Umbilical cord (tissue), 2 donors: ENCODE measurements around the gene NTM. TPM values are rescaled to one million over a fixed set of nuclear protein-coding genes. Genes with fewer than 3 reads are reported as not detected.
A peak's percentile ranks its signal among the peaks of the same experiment; 100 is the strongest.

Experiments
- DNase-seq: peaks from one replicate; pipeline ENCODE4 v3.0.0-alpha.2; 2015; ENCODE audit warnings: low spot score
- total RNA-seq: library from RNA; depleted of rRNA; stranded (reverse); fragments of >200 nt; gene quantifications from one replicate; pipeline ENCODE4 v1.2.3, GENCODE V29; 2014; ENCODE audit warnings: low replicate concordance; ENCODE audit not compliant: insufficient read depth

The NTM gene
- total RNA-seq, 1 donor from 2014 or later, result 8.9 TPM

- no peak for DNase-seq
Observed at GRCh38 chr11:132137981-132138313, 767.5 kb downstream of the NTM start.

DNA sequence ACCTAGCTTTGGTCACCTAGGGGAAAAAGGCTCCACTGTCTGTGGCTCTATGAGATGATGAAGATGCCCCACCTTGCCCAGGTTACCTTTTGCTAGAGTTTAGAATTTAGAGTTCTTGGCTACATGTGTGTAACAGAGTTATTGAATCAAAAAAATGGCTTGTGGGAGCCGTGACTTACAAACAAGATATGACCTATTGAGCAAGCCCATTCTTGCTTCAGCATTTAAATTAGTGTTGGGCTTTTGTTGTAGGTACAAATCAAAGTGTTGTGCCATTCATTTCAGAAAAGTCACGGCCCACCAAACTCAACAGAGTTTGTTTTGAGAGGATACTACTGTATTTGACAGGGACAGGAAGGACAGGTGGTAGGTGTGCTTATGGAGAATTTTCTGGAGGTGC lies 768.8 kb downstream of the NTM start:
- DNase-seq, result no peak

GRCh38 chr11:132140056-132140455 lies 769.6 kb downstream of the NTM start:
- DNase-seq, result no peak

GRCh38 chr11:132142121-132142520 lies 771.7 kb downstream of the NTM start:
- no peak for DNase-seq

GRCh38 chr11:132142554-132142953 lies 772.1 kb downstream of the NTM start:
- no peak for DNase-seq

DNA sequence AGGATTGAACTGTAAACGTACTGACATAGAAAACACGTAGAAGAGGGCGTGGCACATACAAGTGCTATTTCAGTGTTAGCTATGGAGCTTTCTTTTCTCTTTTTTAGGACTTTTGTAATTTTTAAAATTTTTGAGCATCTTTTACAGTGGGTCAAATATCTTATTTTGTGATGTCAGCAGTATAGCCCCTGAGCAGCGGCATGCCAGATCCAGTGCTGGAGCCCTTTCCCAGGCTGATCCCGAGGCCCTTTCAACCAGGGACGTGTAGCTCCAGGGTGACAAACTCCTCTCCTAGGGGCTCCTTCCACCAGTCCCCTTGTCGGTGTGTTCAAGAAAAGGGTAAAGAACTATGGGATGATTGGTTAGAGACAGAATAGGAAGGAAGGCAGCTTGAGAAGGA lies 777.0 kb downstream of the NTM start:
- no peak for DNase-seq

GRCh38 chr11:132154781-132155180 lies 784.4 kb downstream of the NTM start:
- no peak for DNase-seq

GRCh38 chr11:132158091-132158490 lies 787.7 kb downstream of the NTM start:
- no peak for DNase-seq

- DNase-seq, result no peak
Observed at GRCh38 chr11:132158696-132159095, 788.3 kb downstream of the NTM start.

GRCh38 chr11:132161403-132162078 lies 791.1 kb downstream of the NTM start:
- DNase-seq, result no peak

DNA sequence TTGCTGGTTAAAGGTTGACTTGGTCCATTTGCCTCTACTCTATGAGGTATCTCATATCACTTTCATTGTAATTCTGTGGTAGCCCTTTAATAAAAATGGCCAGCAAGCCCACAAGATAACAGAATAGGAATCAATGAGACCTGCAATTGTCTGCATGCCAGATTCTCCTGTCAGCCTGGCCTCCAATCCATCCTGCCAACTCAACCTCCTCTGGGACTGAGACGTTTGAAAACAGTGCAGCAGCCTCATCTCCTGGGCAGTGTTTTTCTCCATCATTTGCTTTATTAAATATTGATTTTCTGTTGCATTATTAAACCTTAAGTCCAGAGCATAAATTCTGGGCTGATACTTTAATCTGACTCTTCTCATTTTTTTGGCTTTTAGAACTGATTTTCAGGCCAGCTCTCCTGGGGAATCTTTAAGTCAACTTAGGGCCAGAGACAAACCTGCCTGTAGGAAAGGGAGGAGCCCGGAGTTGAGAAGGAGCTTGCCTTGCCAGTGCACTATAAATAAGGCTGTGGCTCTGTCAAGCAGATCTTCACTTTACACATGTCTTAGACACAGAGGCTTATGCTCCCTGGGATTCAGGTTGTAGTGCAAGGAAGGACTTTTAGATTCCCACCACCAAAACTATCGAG lies 798.0 kb downstream of the NTM start:
- DNase-seq, result no peak

DNA sequence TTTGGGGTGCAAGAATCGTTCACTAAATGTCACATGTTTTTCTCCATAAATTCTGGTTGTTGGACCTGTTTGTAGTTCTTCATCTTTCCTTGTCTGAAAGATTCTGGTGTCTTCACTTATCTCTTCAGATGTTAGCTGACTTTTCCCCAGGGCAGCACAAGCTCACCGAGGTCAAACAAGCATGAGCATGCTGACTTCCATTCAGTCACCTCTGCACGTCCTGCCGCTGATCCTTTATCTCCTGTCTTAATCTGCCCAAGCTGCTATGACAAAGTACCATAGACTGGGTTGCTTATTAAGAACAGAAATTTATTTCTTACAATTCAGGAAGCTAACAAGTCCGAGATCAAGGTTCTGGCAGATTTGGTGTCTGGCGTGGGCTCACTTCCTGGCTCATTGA lies 800.6 kb downstream of the NTM start:
- DNase-seq, result no peak

- no peak for DNase-seq
Observed at GRCh38 chr11:132174362-132175255, 804.2 kb downstream of the NTM start.

DNA sequence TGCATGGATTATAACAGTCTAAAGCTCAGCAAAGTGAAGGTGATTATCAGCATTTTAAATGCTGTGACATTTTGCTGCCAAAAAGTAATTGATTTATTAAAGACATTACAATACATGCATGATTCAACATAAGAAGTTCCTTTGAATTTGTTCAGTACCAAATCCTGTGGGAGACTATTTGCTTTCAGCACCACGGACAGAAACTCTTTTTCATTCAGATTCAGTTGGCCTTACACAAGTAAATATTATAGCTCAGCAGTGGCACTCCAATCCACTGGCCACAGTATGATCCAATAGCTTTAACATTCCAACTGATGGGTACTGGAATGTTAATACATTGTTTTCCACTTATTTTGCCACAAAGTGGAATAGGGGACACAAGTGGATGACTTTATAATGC lies 806.7 kb downstream of the NTM start:
- peak; percentile 66 for DNase-seq

DNA sequence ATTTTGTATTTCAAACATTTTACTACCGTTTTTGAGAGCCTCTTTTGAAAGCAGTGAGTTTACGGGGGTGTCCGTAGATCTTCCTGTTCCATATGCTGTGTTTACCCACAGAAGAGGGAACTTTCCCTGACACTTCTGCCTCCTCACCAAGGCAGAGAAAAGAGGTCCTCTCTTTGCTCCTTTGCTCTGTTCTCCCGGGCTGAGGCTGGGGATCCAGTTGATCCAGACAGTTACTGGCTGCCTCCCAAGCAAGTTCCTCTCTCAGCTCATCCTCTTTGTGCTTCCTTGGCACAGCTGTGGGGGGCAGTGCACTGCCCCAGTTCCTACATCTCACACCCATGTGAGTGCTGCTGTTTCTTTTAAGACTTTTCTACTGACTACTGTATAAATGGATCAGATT lies 813.7 kb downstream of the NTM start:
- no peak for DNase-seq

DNA sequence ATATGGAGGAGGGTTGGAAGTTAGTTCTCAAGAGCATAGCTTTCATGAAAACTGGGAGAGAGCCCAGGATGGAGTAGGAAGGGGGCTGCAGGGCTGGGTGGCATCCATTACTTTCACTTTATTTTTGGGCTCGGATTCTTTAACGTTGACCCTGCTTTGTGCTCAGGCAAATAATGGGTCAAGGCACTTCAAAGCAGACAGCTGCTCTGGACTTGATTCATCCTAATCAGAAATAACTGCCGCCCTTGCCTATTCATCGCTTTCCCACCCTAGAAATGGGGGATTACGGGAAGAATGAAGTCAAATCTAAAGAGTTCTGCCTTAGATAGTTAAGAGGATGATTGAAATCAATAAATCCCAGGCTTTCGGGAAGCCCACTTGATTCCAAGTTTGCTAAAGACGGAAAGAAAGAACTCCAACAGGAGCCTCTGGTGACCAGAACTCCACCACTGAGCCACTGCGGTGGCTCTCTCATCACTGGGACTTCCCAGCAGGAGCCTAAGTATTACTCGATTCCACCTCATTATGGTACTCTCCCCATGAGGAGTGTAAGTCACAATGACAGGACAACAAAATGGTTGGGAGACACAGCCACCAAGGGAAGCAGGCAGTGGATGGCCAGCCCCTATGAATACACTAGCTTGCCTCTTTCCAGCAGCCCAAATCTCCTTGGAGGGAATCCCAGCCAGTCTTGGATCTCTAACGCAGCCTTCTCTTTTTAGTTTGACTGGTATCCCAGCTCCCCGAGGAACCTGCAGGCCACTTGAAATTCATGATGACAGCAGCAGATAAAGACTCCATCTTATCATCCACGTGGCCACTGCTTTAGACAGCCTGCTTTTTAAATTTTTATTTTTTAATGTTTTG lies 815.5 kb downstream of the NTM start:
- no peak for DNase-seq

- no peak for DNase-seq
Observed at GRCh38 chr11:132186699-132187098, 816.3 kb downstream of the NTM start.

GRCh38 chr11:132187386-132187785 lies 817.0 kb downstream of the NTM start:
- no peak for DNase-seq

DNA sequence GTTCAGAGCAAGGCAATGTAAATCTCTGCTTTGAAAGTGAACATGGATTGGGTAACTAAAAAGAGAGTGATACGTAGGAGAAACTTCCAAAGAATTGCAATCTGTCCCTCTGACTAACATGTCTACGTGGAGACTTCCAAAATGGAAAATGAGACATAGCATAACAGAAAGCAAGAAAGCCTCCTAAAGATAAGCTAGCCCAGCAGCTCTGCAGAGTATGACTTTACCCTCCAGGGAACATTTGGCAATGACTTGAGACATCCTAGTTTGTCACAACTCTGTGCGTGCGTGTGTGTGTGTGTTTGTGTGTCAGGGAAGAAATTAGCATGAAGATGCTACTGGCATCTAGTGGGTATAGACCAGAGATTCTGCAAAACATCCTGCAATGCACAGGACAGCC lies 817.4 kb downstream of the NTM start:
- DNase-seq, result no peak

GRCh38 chr11:132196928-132197327 lies 826.5 kb downstream of the NTM start:
- no peak for DNase-seq

GRCh38 chr11:132200353-132200936 lies 830.0 kb downstream of the NTM start:
- DNase-seq, result no peak
